GM12878 (cell line): ENCODE data around the gene EXOC4. TPM values are rescaled to one million over a fixed set of nuclear protein-coding genes. Genes with fewer than 3 reads are reported as not detected.

ENCODE experiments used
- ATAC-seq: fragments of 200-7000 bp; cut with Tn5 transposase; 3 replicates; pipeline ENCODE4 v1.9.1; 2020; ENCODE audit warnings: mild to moderate bottlenecking, moderate library complexity
- BruUV-seq: library from RNA; stranded (reverse); fragments of 400-500 nt; replicated peaks from 2 replicates; lab custom pipeline; 2021; lab: Mats Ljungman, UMichigan
- CTCF ChIA-PET: fragments of 300-600 bp; sonication (Branson Sonifier 250); formaldehyde crosslinking; extraction: SDS; loops from one replicate; lab custom pipeline; 2021; ENCODE audit warnings: inconsistent platforms; lab: Yijun Ruan, JAX
- POLR2A ChIA-PET: fragments of 350-600 bp; formaldehyde crosslinking; extraction: SDS; loops from one replicate; lab custom pipeline; 2021; ENCODE audit warnings: inconsistent platforms; lab: Charles Lee
- RAD21 ChIA-PET: fragments of 300-600 bp; sonication (Branson Sonifier 250); formaldehyde crosslinking; loops from one replicate; lab custom pipeline; 2023; ENCODE audit warnings: antibody characterized with exemption; ENCODE audit not compliant: unreplicated experiment; lab: Charles Lee
- SMC1A ChIA-PET: fragments of 300-600 bp; sonication (Branson Sonifier 250); formaldehyde crosslinking; loops from one replicate; lab custom pipeline; 2023; ENCODE audit not compliant: unreplicated experiment, uncharacterized antibody; lab: Charles Lee
- DNase-seq: peaks from one replicate; pipeline ENCODE4 v3.0.0-alpha.2; 2011; ENCODE audit warnings: low read depth, low spot score
- FAIRE-seq: peaks from 3 replicates; lab custom pipeline; 2011; peaks lifted over from hg19 to GRCh38; lab: Jason Lieb, UNC
- H2AFZ ChIP-seq: 2 replicates; pipeline ENCODE4 v1.6.0; 2011; ENCODE audit warnings: low read depth, low read length, control low read depth; ENCODE audit not compliant: control insufficient read depth
- H3K27ac ChIP-seq: 2 replicates; pipeline ENCODE4 v1.5.1; 2011; ENCODE audit warnings: control low read depth; ENCODE audit not compliant: control insufficient read depth, insufficient read depth
- H3K27me3 ChIP-seq, 2 experiments: replicated peaks in 1 of 2; 2 replicates each; pipeline versions ENCODE4 v1.6.0 to v1.6.1; 2011; ENCODE audit warnings: low read length in 1 of 2; ENCODE audit not compliant: control insufficient read depth in 2 of 2, insufficient read depth in 2 of 2
- H3K36me3 ChIP-seq, 2 experiments: 2 replicates each; pipeline ENCODE4 v1.5.1; 2011; ENCODE audit warnings: low read length in 1 of 2; ENCODE audit not compliant: control insufficient read depth in 2 of 2, insufficient read depth in 2 of 2
- H3K4me1 ChIP-seq: 2 replicates; pipeline ENCODE4 v1.6.1; 2011; ENCODE audit warnings: mild to moderate bottlenecking, low read length, moderate library complexity, mixed read lengths; ENCODE audit not compliant: control insufficient read depth, insufficient read depth
- H3K4me2 ChIP-seq: 2 replicates; pipeline ENCODE4 v1.6.0; 2011; ENCODE audit warnings: control low read depth; ENCODE audit not compliant: control insufficient read depth, insufficient read depth
- H3K4me3 ChIP-seq: fragments of 200-600 bp; sonication (generic); 2 replicates; pipeline ENCODE4 v1.5.1; 2016
- H3K79me2 ChIP-seq: 2 replicates; pipeline ENCODE4 v1.6.0; 2011; ENCODE audit warnings: low read length; ENCODE audit not compliant: control insufficient read depth, insufficient read depth
- H3K9ac ChIP-seq: 2 replicates; pipeline ENCODE4 v1.8.0; 2011; ENCODE audit warnings: low read length, control low read depth, mixed read lengths; ENCODE audit not compliant: control insufficient read depth, insufficient read depth
- H3K9me3 ChIP-seq: replicated peaks from 3 replicates; pipeline ENCODE4 v1.5.1; 2011; ENCODE audit warnings: mild to moderate bottlenecking, low read length; ENCODE audit not compliant: control insufficient read depth, insufficient read depth
- H4K20me1 ChIP-seq: 2 replicates; pipeline ENCODE4 v1.6.0; 2011; ENCODE audit not compliant: control insufficient read depth, insufficient read depth
- CEBPB ChIP-seq, 2 experiments: fragments of 150-350 bp in 1 of 2; IDR thresholded peaks; 2 replicates each; pipeline ENCODE4 v1.6.1; 2012 to 2014; ENCODE audit warnings: low read depth in 2 of 2, low read length in 2 of 2, borderline replicate concordance in 1 of 2, inconsistent platforms in 1 of 2
- CTCF ChIP-seq, 3 experiments: IDR thresholded peaks in 2 of 3; conservative IDR thresholded peaks in 1 of 3; 2 replicates each; pipeline ENCODE4 v1.5.1; 2011; ENCODE audit warnings: low read depth in 3 of 3, low read length in 3 of 3, mild to moderate bottlenecking in 3 of 3, control low read depth in 2 of 3, moderate library complexity in 2 of 3, inconsistent platforms in 1 of 3, mixed read lengths in 1 of 3; ENCODE audit not compliant: control insufficient read depth in 2 of 3, insufficient read depth in 1 of 3; ENCODE audit errors: extremely low read depth in 1 of 3
- FOXK2 ChIP-seq: fragments of 450-650 bp; IDR thresholded peaks from 2 replicates; pipeline ENCODE4 v1.6.1; 2017; ENCODE audit warnings: mild to moderate bottlenecking, moderate library complexity
- HDAC6 ChIP-seq: fragments of 200-600 bp; sonication (generic); IDR thresholded peaks from one replicate; pipeline ENCODE4 v1.8.0; 2017; ENCODE audit warnings: antibody characterized with exemption; ENCODE audit not compliant: unreplicated experiment
- MLLT1 ChIP-seq: fragments of 450-650 bp; IDR thresholded peaks from 2 replicates; pipeline ENCODE4 v1.6.1; 2016; ENCODE audit warnings: mild to moderate bottlenecking
- PAX5 ChIP-seq: IDR thresholded peaks from 2 replicates; pipeline ENCODE4 v1.6.1; 2011; ENCODE audit warnings: low read depth, low read length, borderline replicate concordance
- RBBP5 ChIP-seq: fragments of 200-600 bp; sonication (generic); conservative IDR thresholded peaks from 2 replicates; pipeline ENCODE4 v1.6.1; 2016
- USF2 ChIP-seq: IDR thresholded peaks from 2 replicates; pipeline ENCODE4 v1.6.1; 2011; ENCODE audit warnings: low read depth, low read length, improper control_type of control experiment, borderline replicate concordance
- WGBS: methylation state at CpG from one replicate; pipeline ENCODE4 v1.1.6; 2016; ENCODE audit warnings: low lambda C conversion rate; ENCODE audit not compliant: insufficient replicate concordance, insufficient coverage; ENCODE audit errors: missing lambda C conversion rate; 5-methylcytosine and 5-hydroxymethylcytosine counted together
- in situ Hi-C: fragments of 300-500 bp; cut with MboI; formaldehyde crosslinking; loops from 9 replicates; pipeline ENCODE4 v1.14.3; 2018; ENCODE audit warnings: mixed read lengths
- intact Hi-C: fragments of 100-400 bp; cut with micrococcal nuclease; formaldehyde crosslinking; loops from one replicate; pipeline ENCODE4 v1.14.2; 2022; ENCODE audit not compliant: unreplicated experiment
- polyA plus RNA-seq, 11 experiments: library from polyadenylated mRNA; depleted of rRNA in 4 of 11; unstranded in 6 of 11; stranded (reverse) in 5 of 11; fragments of >200 nt; fragmentation: Nextera tagmentation in 4 of 11; fragmentation: Illumina TruSeq in 1 of 11; extraction: Ambion mirVana in 4 of 11; extraction: Trizol in 1 of 11; gene quantifications; 1 replicate in 1 of 11; 2 replicates in 10 of 11; pipeline versions ENCODE4 v1.2.1 to v1.2.3, GENCODE V29; 2011 to 2016; ENCODE audit warnings: inconsistent platforms in 2 of 11, missing spikeins in 2 of 11, low read depth in 1 of 11
- total RNA-seq, 4 experiments: library from RNA; depleted of rRNA in 3 of 4; stranded (reverse); fragments of >200 nt in 3 of 4; fragmentation: Illumina TruSeq in 1 of 4; extraction: Trizol in 1 of 4; gene quantifications; 2 replicates each; pipeline versions ENCODE4 v1.2.1 to v1.2.3, GENCODE V29; 2013 to 2021

EXOC4 gene
- total and polyA plus RNA-seq, 10 of the 15 experiments (the other 5 are each of a cell fraction or from before 2014, with no cell fraction given), result 13.2 to 44.5 (median 29.6) TPM

GRCh38 chr7:133790911-133791310 is 538.0 kb downstream of the EXOC4 start (continued):
- TF ChIP-seq CTCF (IDR thresholded peaks at IDR 0.05 in 2 of 3, conservative IDR thresholded peaks at IDR 0.05 in 1 of 3; ENCODE audit: control insufficient read depth in 2 of 3, extremely low read depth in 1 of 3, insufficient read depth in 1 of 3, low read depth in 3 of 3, low read length in 3 of 3) (no peak), PAX5 (no peak), FOXK2 (no peak), MLLT1 (no peak), USF2 (no peak), CEBPB (IDR thresholded peaks at IDR 0.05; ENCODE audit: borderline replicate concordance in 1 of 2, low read depth in 2 of 2, low read length in 2 of 2) (no peak)

GRCh38 chr7:133794479-133794878 is 541.6 kb downstream of the EXOC4 start:
- SMC1A ChIA-PET, result interaction anchor here (0.7 kb wide), 1 partner anchor 356 kb away, joined by 3 read pairs; no protein-coding TSS in a partner anchor
- Histone ChIP-seq H2AFZ (no peak overlapping the region), H3K79me2 (no peaks in the 10 kb centered on the region)
- no peak for DNase-seq
- in situ Hi-C loops, result no loop called here
- TF ChIP-seq HDAC6 (no peak), RBBP5 (no peak)
- TF ChIP-seq, all 136 proteins: peak for 0
- no peaks in the 10 kb centered on the region for H3K4me1 ChIP-seq
- H3K36me3 ChIP-seq, result no peaks in the 10 kb centered on the region
- H3K9me3 ChIP-seq, result no peaks in the 10 kb centered on the region
- no peaks in the 10 kb centered on the region for H4K20me1 ChIP-seq
- H3K4me3 ChIP-seq, result no peak overlapping the region
- BruUV-seq, result no TSS peak
- H3K27me3 ChIP-seq, result no peaks in the 10 kb centered on the region
- ChIA-PET POLR2A (no interaction called here), CTCF (no interaction called here), RAD21 (no interaction called here)
- no peak overlapping the region for H3K27ac ChIP-seq
- 50% methylated on average over 2 of the region's 2 CpGs for WGBS
- no peak overlapping the region for H3K4me2 ChIP-seq
- FAIRE-seq (no peak), ATAC-seq (no peak)
- intact Hi-C loops, result no loop called here
- H3K9ac ChIP-seq, result no peak overlapping the region
